H1 (cell line): Measurements from ENCODE around the gene LIN28B. TPM values are rescaled to one million over a fixed set of nuclear protein-coding genes. Genes with fewer than 3 reads are reported as not detected.

ENCODE experiments used
- CTCF ChIA-PET: fragments of 300-600 bp; sonication (Branson Sonifier 250); formaldehyde crosslinking; loops from one replicate; lab custom pipeline; 2021; ENCODE audit not compliant: partially characterized antibody; lab: Charles Lee
- POLR2A ChIA-PET: fragments of 300-600 bp; sonication (Branson Sonifier 250); formaldehyde crosslinking; loops from one replicate; lab custom pipeline; 2021; ENCODE audit warnings: inconsistent platforms; ENCODE audit not compliant: partially characterized antibody; lab: Charles Lee
- DNase-seq, 2 experiments: peaks; one replicate each; pipeline versions ENCODE4 v3.0.0 to v3.0.0-alpha.2; 2010 to 2022; ENCODE audit warnings: low spot score in 2 of 2, low read depth in 1 of 2, mixed read lengths in 1 of 2
- FAIRE-seq: peaks from 2 replicates; lab custom pipeline; 2011; peaks lifted over from hg19 to GRCh38; lab: Jason Lieb, UNC
- H2AFZ ChIP-seq: 2 replicates; pipeline ENCODE4 v1.8.1; 2012; ENCODE audit warnings: low read length, inconsistent platforms
- H2AK5ac ChIP-seq: 2 replicates; pipeline ENCODE4 v1.6.1; 2013; ENCODE audit warnings: low read depth, low read length
- H2BK120ac ChIP-seq: replicated peaks from 2 replicates; pipeline ENCODE3; 2013; ENCODE audit warnings: low read depth, low read length, inconsistent platforms
- H2BK12ac ChIP-seq: 2 replicates; pipeline ENCODE4 v1.6.1; 2013; ENCODE audit warnings: low read depth, low read length
- H2BK15ac ChIP-seq: 2 replicates; pipeline ENCODE4 v1.6.1; 2013; ENCODE audit warnings: low read length
- H2BK20ac ChIP-seq: 2 replicates; pipeline ENCODE4 v1.6.1; 2013; ENCODE audit warnings: low read length
- H2BK5ac ChIP-seq: 2 replicates; pipeline ENCODE4 v1.6.1; 2013; ENCODE audit warnings: low read depth, low read length
- H3K14ac ChIP-seq: 2 replicates; pipeline ENCODE4 v1.6.1; 2013; ENCODE audit warnings: inconsistent platforms; ENCODE audit not compliant: insufficient read length
- H3K18ac ChIP-seq: 2 replicates; pipeline ENCODE4 v1.6.1; 2013; ENCODE audit warnings: low read length; ENCODE audit errors: extremely low read depth
- H3K23ac ChIP-seq: 2 replicates; pipeline ENCODE4 v1.6.1; 2013; ENCODE audit warnings: inconsistent platforms; ENCODE audit not compliant: insufficient read length
- H3K23me2 ChIP-seq: 2 replicates; pipeline ENCODE4 v1.6.1; 2013; ENCODE audit warnings: low read depth, low read length
- H3K27ac ChIP-seq: 2 replicates; pipeline ENCODE4 v1.6.1; 2011; ENCODE audit warnings: low read depth, low read length, inconsistent platforms
- H3K27me3 ChIP-seq, 4 experiments: replicated peaks in 1 of 4; 1 replicate in 1 of 4; 2 replicates in 3 of 4; pipeline versions ENCODE4 v1.6.1 to v1.8.1; 2011 to 2013; ENCODE audit warnings: low read length in 3 of 4, mild to moderate bottlenecking in 3 of 4, inconsistent platforms in 2 of 4, mixed read lengths in 2 of 4, moderate library complexity in 1 of 4; ENCODE audit not compliant: control insufficient read depth in 3 of 4, insufficient read depth in 3 of 4; ENCODE audit errors: extremely low read depth in 1 of 4
- H3K36me3 ChIP-seq, 4 experiments: 2 replicates each; pipeline versions ENCODE4 v1.6.1 to v1.8.1; 2011 to 2013; ENCODE audit warnings: mild to moderate bottlenecking in 4 of 4, low read length in 3 of 4, moderate library complexity in 2 of 4, control low read depth in 1 of 4, inconsistent platforms in 1 of 4; ENCODE audit not compliant: insufficient read depth in 4 of 4, control insufficient read depth in 2 of 4
- H3K4ac ChIP-seq: replicated peaks from 2 replicates; pipeline ENCODE3; 2013; ENCODE audit warnings: low read length, low read depth, mixed read lengths, inconsistent platforms; ENCODE audit not compliant: insufficient read length
- H3K4me1 ChIP-seq, 4 experiments: replicated peaks in 1 of 4; 1 replicate in 1 of 4; 2 replicates in 3 of 4; pipeline versions ENCODE4 v1.6.1 to v1.8.1; 2011 to 2013; ENCODE audit warnings: low read length in 3 of 4, inconsistent platforms in 2 of 4, mixed read lengths in 1 of 4; ENCODE audit not compliant: insufficient read depth in 4 of 4, control insufficient read depth in 3 of 4
- H3K4me2 ChIP-seq, 2 experiments: 2 replicates each; pipeline versions ENCODE4 v1.6.1 to v1.8.1; 2011 to 2013; ENCODE audit warnings: low read depth in 2 of 2, low read length in 2 of 2, control low read depth in 1 of 2, inconsistent platforms in 1 of 2, mild to moderate bottlenecking in 1 of 2; ENCODE audit not compliant: insufficient read depth in 1 of 2
- H3K4me3 ChIP-seq, 4 experiments: fragments of 200-600, 300-600 bp in 1 of 4; sonication (generic), shearing (Covaris generic), sonication (Bioruptor Twin) in 1 of 4; 2 replicates each; pipeline versions ENCODE4 v1.5.1 to v1.8.1; 2011 to 2016; ENCODE audit warnings: low read length in 4 of 4, low read depth in 3 of 4, control low read depth in 2 of 4, inconsistent platforms in 2 of 4, mild to moderate bottlenecking in 2 of 4, mixed read lengths in 1 of 4, moderate library complexity in 1 of 4; ENCODE audit not compliant: insufficient read depth in 2 of 4; ENCODE audit errors: extremely low read depth in 1 of 4
- H3K56ac ChIP-seq: replicated peaks from 2 replicates; pipeline ENCODE3; 2013; ENCODE audit warnings: low read depth, mild to moderate bottlenecking, mixed read lengths, low read length, inconsistent platforms; ENCODE audit not compliant: insufficient read length
- H3K79me1 ChIP-seq: 2 replicates; pipeline ENCODE4 v1.6.1; 2013; ENCODE audit warnings: low read depth, low read length, control low read depth
- H3K79me2 ChIP-seq, 2 experiments: 2 replicates each; pipeline versions ENCODE4 v1.6.1 to v1.8.1; 2012 to 2013; ENCODE audit warnings: low read length in 2 of 2, mild to moderate bottlenecking in 2 of 2, inconsistent platforms in 1 of 2; ENCODE audit not compliant: insufficient read depth in 2 of 2, control insufficient read depth in 1 of 2
- H3K9ac ChIP-seq, 4 experiments: replicated peaks in 1 of 4; 1 replicate in 1 of 4; 2 replicates in 3 of 4; pipeline versions ENCODE4 v1.6.1 to v1.8.1; 2011 to 2013; ENCODE audit warnings: low read depth in 3 of 4, low read length in 3 of 4, control low read depth in 2 of 4, mild to moderate bottlenecking in 2 of 4, moderate library complexity in 2 of 4, inconsistent platforms in 1 of 4; ENCODE audit errors: extremely low read depth in 1 of 4
- H3K9me3 ChIP-seq, 2 experiments: 2 replicates each; pipeline versions ENCODE4 v1.6.1 to v1.8.1; 2012 to 2013; ENCODE audit warnings: mild to moderate bottlenecking in 2 of 2, moderate library complexity in 2 of 2, control low read depth in 1 of 2, inconsistent platforms in 1 of 2, low read depth in 1 of 2, low read length in 1 of 2, mixed read lengths in 1 of 2; ENCODE audit not compliant: insufficient read depth in 2 of 2
- H4K20me1 ChIP-seq, 2 experiments: replicated peaks in 1 of 2; 2 replicates each; pipeline versions ENCODE3 to v1.8.1; 2011 to 2013; ENCODE audit warnings: inconsistent platforms in 2 of 2, low read length in 2 of 2, mild to moderate bottlenecking in 1 of 2; ENCODE audit not compliant: insufficient read depth in 2 of 2, control insufficient read depth in 1 of 2
- H4K5ac ChIP-seq: 2 replicates; pipeline ENCODE4 v1.6.1; 2013; ENCODE audit warnings: low read length, low read depth, mixed read lengths, inconsistent platforms; ENCODE audit not compliant: insufficient read length
- H4K8ac ChIP-seq: 2 replicates; pipeline ENCODE4 v1.8.0; 2013; ENCODE audit warnings: mild to moderate bottlenecking, moderate library complexity, low read length, inconsistent platforms; ENCODE audit not compliant: insufficient read depth; ENCODE audit errors: extremely low read depth
- H4K91ac ChIP-seq: replicated peaks from 2 replicates; pipeline ENCODE3; 2013; ENCODE audit warnings: low read length, mixed read lengths, inconsistent platforms; ENCODE audit not compliant: insufficient read length
- BACH1 ChIP-seq: IDR thresholded peaks from 2 replicates; pipeline ENCODE4 v1.6.1; 2012; ENCODE audit warnings: low read length, improper control_type of control experiment
- EGR1 ChIP-seq: IDR thresholded peaks from 2 replicates; pipeline ENCODE4 v1.6.1; 2011; ENCODE audit warnings: low read depth, low read length, borderline replicate concordance
- JUN ChIP-seq: IDR thresholded peaks from 2 replicates; pipeline ENCODE4 v1.6.1; 2011; ENCODE audit warnings: low read depth, mild to moderate bottlenecking, improper control_type of control experiment, low read length
- JUND ChIP-seq: IDR thresholded peaks from 2 replicates; pipeline ENCODE4 v1.6.1; 2011; ENCODE audit warnings: mild to moderate bottlenecking, improper control_type of control experiment, low read length
- NRF1 ChIP-seq: IDR thresholded peaks from 2 replicates; pipeline ENCODE4 v1.6.1; 2011; ENCODE audit warnings: mild to moderate bottlenecking, low read depth, low read length, improper control_type of control experiment
- RNF2 ChIP-seq: fragments of 200-900, 300-1000 bp; sonication (generic); IDR thresholded peaks from 2 replicates; pipeline ENCODE4 v1.7.1; 2016; ENCODE audit warnings: borderline replicate concordance, low read depth, mild to moderate bottlenecking, antibody characterized with exemption, low read length; ENCODE audit not compliant: poor library complexity, severe bottlenecking; ENCODE audit errors: missing control alignments
- SIN3A ChIP-seq, 2 experiments: IDR thresholded peaks in 1 of 2; conservative IDR thresholded peaks in 1 of 2; 2 replicates each; pipeline ENCODE4 v1.6.1; 2011 to 2012; ENCODE audit warnings: low read length in 2 of 2, improper control_type of control experiment in 1 of 2, low read depth in 1 of 2, mild to moderate bottlenecking in 1 of 2
- SP2 ChIP-seq: IDR thresholded peaks from 2 replicates; pipeline ENCODE4 v1.6.1; 2012; ENCODE audit warnings: mild to moderate bottlenecking, low read length, inconsistent platforms
- SP4 ChIP-seq: IDR thresholded peaks from 2 replicates; pipeline ENCODE4 v1.6.1; 2012; ENCODE audit warnings: low read length, inconsistent platforms
- SUZ12 ChIP-seq: fragments of 200-600 bp; sonication (generic); IDR thresholded peaks from 2 replicates; pipeline ENCODE4 v1.6.1; 2012; ENCODE audit warnings: mild to moderate bottlenecking, inconsistent platforms, low read length, moderate library complexity, mixed read lengths
- TAF1 ChIP-seq: IDR thresholded peaks from 2 replicates; pipeline ENCODE4 v1.6.1; 2011; ENCODE audit warnings: mild to moderate bottlenecking, low read depth, low read length
- YY1 ChIP-seq: IDR thresholded peaks from 2 replicates; pipeline ENCODE4 v1.6.1; 2011; ENCODE audit warnings: low read depth, mild to moderate bottlenecking, low read length
- WGBS, 2 experiments: shearing (Covaris generic) in 1 of 2; methylation state at CpG; one replicate each; pipeline versions ENCODE4 v1.1.6 to v1.1.7; 2013 to 2015; ENCODE audit warnings: low lambda C conversion rate in 2 of 2, mixed read lengths in 2 of 2, inconsistent platforms in 1 of 2, low coverage in 1 of 2, missing lambda C conversion rate in 1 of 2; ENCODE audit not compliant: insufficient replicate concordance in 2 of 2, insufficient coverage in 1 of 2, insufficient read length in 1 of 2; ENCODE audit errors: extremely low coverage in 1 of 2, missing lambda C conversion rate in 1 of 2; 5-methylcytosine and 5-hydroxymethylcytosine counted together
- polyA plus RNA-seq, 7 experiments: library from polyadenylated mRNA; depleted of rRNA in 3 of 7; stranded (reverse) in 5 of 7; unstranded in 2 of 7; fragments of >200 nt in 5 of 7; fragments of 200-250 nt in 2 of 7; gene quantifications; 1 replicate in 5 of 7; 2 replicates in 1 of 7; 4 replicates in 1 of 7; pipeline versions ENCODE4 v1.2.1 to v1.2.3, GENCODE V29; 2011 to 2013; ENCODE audit warnings: missing spikeins in 2 of 7, mixed read lengths in 2 of 7
- total RNA-seq: library from RNA; stranded (reverse); fragmentation: NEBNext Ultra II Directional; extraction: Animal tissue kit (Norgen Biotek cat#: 25700); gene quantifications from 2 replicates; pipeline ENCODE4 v1.2.1, GENCODE V29; 2021

LIN28B gene
- total and polyA plus RNA-seq, 2 of the 8 experiments (the other 6 are each of a cell fraction or from before 2014, with no cell fraction given), result 27.4 to 94.7 TPM

- H3K23ac ChIP-seq, result no peak overlapping the region
- peak overlapping the region; percentile 100 for H4K5ac ChIP-seq
- no peaks in the 10 kb centered on the region for H3K79me1 ChIP-seq
- no peak overlapping the region for H2BK5ac ChIP-seq
- peaks cover 3 to 67% of the 10 kb centered on the region in 2 experiments; a peak in 3 of 4 replicates for H3K79me2 ChIP-seq
- H2BK120ac ChIP-seq, result no peak overlapping the region
- no peak overlapping the region for H4K8ac ChIP-seq
- H3K9ac ChIP-seq, result peak overlapping the region in 3 of 4 experiments; percentile 94 to 99 (median 94); a peak in 6 of 7 replicates
- no peak overlapping the region for H3K14ac ChIP-seq
- H3K9me3 ChIP-seq, result no peaks in the 10 kb centered on the region
- peak; percentile 52 for FAIRE-seq
- peak overlapping the region; percentile 51 to 92 (median 84) for H3K4me3 ChIP-seq
- H4K20me1 ChIP-seq, result no peaks in the 10 kb centered on the region
- no peak overlapping the region for H2BK15ac ChIP-seq
- no peak overlapping the region for H4K91ac ChIP-seq
- no peak overlapping the region for H2BK12ac ChIP-seq
- H3K27me3 ChIP-seq, result no peaks in the 10 kb centered on the region
- peaks cover 0 to 4% (median 2%) of the 10 kb centered on the region in 4 experiments; a peak in 4 of 7 replicates for H3K4me1 ChIP-seq
- no peak for DNase-seq
- H3K23me2 ChIP-seq, result peaks cover 4% of the 10 kb centered on the region; the same call in 1 of the 2 replicates
- peaks cover 0 to 44% (median 2%) of the 10 kb centered on the region in 4 experiments; a peak in 2 of 8 replicates for H3K36me3 ChIP-seq
- H2AFZ ChIP-seq, result no peak overlapping the region
- no peak overlapping the region for H3K4ac ChIP-seq
- H2BK20ac ChIP-seq, result no peak overlapping the region
- H3K4me2 ChIP-seq, result peak overlapping the region; percentile 73 to 78
- H3K18ac ChIP-seq, result peak overlapping the region; percentile 26; the same call in 1 of the 2 replicates
- H3K56ac ChIP-seq, result no peak overlapping the region
- CTCF ChIA-PET, result interaction anchor here (1.2 to 1.4 kb wide), 2 partner anchors 9 to 118 kb away, joined by 3 to 5 read pairs; no protein-coding TSS in a partner anchor
- POLR2A ChIA-PET, result interaction anchor here (1.2 to 10.2 kb wide), 9 partner anchors 8 to 78 kb away, joined by 3 to 251 read pairs (median 23); no protein-coding TSS in a partner anchor
- WGBS, 2 experiments, result 4% methylated on average over 3 of the region's 3 CpGs; no CpG with 5 or more reads in 1 of the 2 experiments
- peak overlapping the region; percentile 95 for H3K27ac ChIP-seq
- H2AK5ac ChIP-seq, result no peak overlapping the region
- TF ChIP-seq EGR1 (no peak), YY1 (no peak), RNF2 (no peak), SIN3A (conservative IDR thresholded peaks at IDR 0.05 in 1 of 2, IDR thresholded peaks at IDR 0.05 in 1 of 2; ENCODE audit: low read depth in 1 of 2, low read length in 2 of 2) (no peak), SP4 (no peak), JUN (no peak), NRF1 (no peak), JUND (no peak), SP2 (no peak), SUZ12 (no peak), BACH1 (no peak), TAF1 (no peak)
Observed at GRCh38 chr6:104959026-104959858, 2.3 kb downstream of the LIN28B start.
